GM20431 (cell line): ENCODE data around the gene SSBP3.

Experiments used
- in situ Hi-C: fragments of 300-500 bp; cut with MseI, MboI; formaldehyde crosslinking; loops from one replicate; pipeline ENCODE4 v1.15.0; 2020; ENCODE audit warnings: low sequenced_read_pairs; ENCODE audit not compliant: unreplicated experiment

SSBP3 gene

DNA sequence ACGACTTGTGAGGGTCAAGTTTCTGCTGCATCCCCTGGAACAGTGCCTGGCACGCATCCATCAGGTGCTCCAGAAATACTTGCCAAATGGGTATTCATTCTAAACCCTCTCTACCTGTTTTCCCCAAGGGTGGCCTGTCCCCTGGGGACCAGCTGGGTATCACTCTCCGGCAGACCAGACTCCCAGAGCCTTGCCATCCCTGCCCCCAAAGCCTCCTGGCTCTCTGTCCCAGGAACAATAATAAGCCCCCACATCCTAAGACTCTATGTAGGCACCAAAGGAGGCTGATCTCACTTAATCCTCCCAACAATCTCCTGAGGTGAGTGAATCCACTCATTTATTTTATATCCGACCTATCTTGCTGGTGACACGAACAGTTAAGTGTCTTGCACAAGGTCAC lies 109.5 kb downstream of the SSBP3 start:
- in situ Hi-C loops, result no loop called here

- in situ Hi-C loops, result no loop called here
Observed at GRCh38 chr1:54294887-54295286, 111.3 kb downstream of the SSBP3 start.

DNA sequence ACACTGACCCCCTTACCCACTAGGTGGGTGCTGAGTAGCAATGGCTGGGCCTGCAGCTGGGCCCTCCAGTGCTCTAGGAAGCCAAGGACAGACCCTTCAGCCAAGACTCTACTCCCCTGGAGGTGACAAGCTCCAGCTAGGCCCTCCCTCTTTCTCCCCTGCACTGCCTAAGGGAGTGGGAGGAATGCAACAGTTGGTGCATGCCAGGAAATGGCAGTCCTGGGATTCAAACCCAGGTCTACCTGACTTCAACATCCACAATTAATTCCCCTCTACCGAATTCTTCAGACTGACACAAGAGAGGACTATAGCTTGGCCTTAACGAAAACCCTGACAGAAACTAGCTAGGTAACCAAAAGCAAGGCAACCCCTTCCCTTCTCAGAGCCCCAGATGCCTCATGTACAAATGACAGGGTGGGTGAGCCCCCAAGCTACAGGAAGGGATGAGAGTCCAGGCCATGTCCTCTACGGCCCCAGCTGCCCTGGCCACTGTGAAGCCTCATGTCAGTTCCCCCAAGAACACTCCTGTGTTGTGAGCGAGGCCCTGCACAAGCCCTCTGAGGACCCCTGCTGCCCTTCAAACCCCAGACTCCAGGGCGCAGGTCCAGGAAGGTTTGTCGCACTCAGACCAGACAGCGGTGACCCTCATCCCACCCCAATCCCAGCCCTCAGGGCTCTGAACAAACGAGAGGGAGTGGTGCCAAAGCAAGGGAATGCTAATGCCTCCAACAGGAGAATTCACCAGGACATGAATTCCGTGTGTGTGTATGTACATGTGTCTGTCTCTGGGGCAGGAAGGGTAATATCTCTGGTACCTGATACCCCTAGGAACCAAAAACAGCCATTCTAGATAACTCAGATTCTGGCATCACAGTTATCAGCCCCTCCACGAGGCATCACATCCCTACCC lies 113.9 kb downstream of the SSBP3 start:
- in situ Hi-C loops, result no loop called here

GRCh38 chr1:54291276-54292001 lies 114.8 kb downstream of the SSBP3 start:
- in situ Hi-C loops, result no loop called here

GRCh38 chr1:54290506-54291184 lies 115.5 kb downstream of the SSBP3 start:
- in situ Hi-C loops, result no loop called here

GRCh38 chr1:54289712-54290233 lies 116.4 kb downstream of the SSBP3 start:
- in situ Hi-C loops, result no loop called here

GRCh38 chr1:54287801-54288211 lies 118.4 kb downstream of the SSBP3 start:
- in situ Hi-C loops, result no loop called here

DNA sequence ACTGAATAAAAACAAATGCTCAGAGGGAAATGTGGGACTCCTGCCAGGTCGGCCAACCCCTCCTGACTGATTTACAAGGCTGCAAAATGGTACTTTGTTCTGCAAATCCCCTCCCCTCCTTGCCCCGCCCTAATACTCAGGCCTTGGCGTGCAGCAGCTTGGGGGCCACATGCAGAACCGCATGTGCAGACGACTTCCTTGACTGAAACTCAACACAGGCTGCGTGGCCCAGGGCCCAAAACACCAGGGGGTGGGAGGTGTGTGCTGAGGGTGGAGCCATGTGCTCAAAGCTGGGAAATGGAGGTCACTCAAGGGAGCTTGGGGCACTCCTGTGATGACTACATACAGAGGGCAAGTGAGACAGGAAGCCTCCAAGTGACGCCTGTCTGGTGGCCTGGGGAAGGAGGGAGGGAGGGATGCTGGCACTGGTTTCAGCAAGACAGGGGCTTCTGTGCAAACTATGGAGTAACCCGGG lies 119.0 kb downstream of the SSBP3 start:
- in situ Hi-C loops, result no loop called here

DNA sequence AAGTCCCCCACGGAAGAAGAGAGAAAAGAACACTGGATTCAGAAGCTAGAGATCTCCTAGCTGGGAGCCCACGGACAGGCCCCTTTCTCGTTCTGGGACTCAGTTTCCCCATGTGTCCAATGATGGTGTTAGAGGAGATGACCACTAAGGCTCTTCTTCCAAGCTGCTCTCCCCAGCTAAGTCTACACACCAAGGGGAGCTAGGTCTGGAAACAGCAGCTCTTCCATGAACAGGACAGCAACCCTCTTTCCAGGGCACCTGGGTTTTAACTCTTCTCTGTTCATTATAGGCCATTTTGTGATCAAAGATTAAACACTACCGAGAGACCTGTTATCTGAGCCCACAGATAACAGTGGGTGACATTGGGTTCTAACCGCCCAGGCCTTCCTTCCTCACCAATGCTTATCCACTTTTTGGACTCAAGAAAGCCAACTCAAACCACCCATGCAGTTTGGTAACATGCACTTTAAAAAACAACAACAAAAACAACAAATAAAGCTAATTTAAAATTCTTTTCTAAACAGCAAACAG lies 120.3 kb downstream of the SSBP3 start:
- in situ Hi-C loops, result no loop called here

GRCh38 chr1:54284781-54285529 lies 121.2 kb downstream of the SSBP3 start:
- in situ Hi-C loops, result no loop called here

DNA sequence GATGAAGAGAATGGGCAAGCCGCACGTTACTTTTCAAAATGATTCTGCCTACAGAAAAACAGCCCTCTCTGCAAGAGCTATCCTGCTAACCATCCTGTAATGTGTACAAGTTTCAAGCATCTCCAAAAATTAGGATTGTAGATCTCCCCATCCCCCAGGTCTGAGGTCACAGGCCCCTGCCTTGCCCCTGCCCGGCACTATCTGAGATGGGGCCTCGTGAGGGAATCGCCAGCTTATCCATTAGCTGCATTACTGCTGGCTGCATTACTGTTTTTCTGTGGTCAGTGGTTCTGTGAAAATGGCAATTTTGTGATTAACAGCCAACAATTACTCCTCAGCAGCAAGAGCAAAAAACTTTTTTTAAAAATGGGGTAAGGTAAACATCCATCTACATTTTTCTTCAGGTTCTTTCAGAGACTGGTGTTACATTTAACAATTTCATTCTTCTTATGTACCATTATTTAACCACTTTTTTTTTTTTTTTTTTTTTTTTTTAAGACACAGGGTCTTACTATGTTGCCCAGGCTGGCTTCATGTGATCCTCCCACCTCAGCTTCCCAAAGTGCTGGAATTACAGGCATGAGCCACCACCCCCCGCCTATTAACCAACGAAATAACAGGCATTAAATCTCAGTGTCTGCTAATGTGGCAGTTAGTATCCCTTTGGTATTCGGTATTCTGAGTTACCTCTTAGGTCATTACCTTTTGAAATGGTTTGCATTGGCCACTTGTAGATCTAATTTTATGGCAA lies 122.4 kb downstream of the SSBP3 start:
- in situ Hi-C loops, result no loop called here

GRCh38 chr1:54282101-54282847 lies 123.9 kb downstream of the SSBP3 start:
- in situ Hi-C loops, result no loop called here

DNA sequence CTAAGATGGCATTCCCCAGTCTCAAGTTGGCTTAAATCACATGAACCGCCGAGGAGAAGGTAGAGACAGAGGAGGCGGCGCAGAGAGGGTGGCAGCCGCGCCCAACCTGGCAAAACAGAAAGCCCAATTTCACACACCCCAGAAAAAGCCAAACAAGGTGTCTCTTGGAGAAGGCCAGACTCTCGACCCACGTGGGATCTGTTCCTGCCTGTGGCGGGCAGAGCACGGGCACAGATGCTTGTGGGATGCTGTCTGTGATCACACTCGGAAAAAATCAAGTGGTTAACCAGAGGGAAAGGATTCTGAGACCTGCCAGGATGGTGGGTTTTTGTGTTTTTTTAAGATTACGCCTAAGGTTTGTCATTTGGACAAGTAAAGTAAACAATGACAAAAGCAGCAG lies 125.5 kb downstream of the SSBP3 start:
- in situ Hi-C loops, result no loop called here

- in situ Hi-C loops, result no loop called here
Observed at GRCh38 chr1:54279457-54279856, 126.7 kb downstream of the SSBP3 start.

DNA sequence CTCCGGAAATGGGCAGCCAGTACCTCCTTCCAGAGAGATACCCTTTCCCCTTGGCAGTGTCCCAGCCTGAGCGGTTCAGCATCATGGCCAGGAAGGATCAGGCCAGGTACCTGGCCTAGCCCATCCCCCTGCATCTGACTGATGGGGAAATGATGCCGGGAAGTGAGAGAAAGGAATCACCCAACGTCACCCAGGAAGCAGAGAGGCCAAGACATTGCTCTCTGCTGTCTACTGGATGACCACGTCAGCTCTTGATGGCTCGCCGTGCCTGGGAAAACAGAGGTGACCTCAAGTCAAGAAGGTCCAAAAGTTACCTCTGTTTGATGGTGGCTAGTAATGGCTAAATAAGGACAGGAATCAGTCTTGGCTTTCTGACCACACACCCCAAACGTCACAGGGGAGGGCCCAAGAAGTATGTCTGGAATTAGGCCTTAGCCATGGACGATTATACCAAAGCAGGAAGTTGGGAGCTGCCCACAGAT lies 127.2 kb downstream of the SSBP3 start:
- in situ Hi-C loops, result no loop called here

- in situ Hi-C loops, result no loop called here
Observed at GRCh38 chr1:54277451-54278341, 128.5 kb downstream of the SSBP3 start.
